ENCODE measurements around the gene KRTAP12-3.

- TF ChIP-seq, protein P1, sequence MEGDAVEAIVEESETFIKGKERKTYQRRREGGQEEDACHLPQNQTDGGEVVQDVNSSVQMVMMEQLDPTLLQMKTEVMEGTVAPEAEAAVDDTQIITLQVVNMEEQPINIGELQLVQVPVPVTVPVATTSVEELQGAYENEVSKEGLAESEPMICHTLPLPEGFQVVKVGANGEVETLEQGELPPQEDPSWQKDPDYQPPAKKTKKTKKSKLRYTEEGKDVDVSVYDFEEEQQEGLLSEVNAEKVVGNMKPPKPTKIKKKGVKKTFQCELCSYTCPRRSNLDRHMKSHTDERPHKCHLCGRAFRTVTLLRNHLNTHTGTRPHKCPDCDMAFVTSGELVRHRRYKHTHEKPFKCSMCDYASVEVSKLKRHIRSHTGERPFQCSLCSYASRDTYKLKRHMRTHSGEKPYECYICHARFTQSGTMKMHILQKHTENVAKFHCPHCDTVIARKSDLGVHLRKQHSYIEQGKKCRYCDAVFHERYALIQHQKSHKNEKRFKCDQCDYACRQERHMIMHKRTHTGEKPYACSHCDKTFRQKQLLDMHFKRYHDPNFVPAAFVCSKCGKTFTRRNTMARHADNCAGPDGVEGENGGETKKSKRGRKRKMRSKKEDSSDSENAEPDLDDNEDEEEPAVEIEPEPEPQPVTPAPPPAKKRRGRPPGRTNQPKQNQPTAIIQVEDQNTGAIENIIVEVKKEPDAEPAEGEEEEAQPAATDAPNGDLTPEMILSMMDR (IDR thresholded peaks at IDR 0.05): no peak
- TF ChIP-seq POLR2A (IDR thresholded peaks at IDR 0.05): no peak
These were observed 26.8 kb downstream of the KRTAP12-3 start for GRCh38 chr21:44684483-44684882.

Measured in uterus (tissue), 2 donors.